ENCODE data around the gene SF3A1.

Gene SF3A1

GRCh38 chr22:30373331-30374325 lies 16.9 kb upstream of the SF3A1 start:
- no peak overlapping the region for H3K4me3 ChIP-seq (ENCODE audit: low read depth, low read length)
- in situ Hi-C loops (cut with HindIII; ENCODE audit: low sequenced_read_pairs) = no loop called here

GRCh38 chr22:30372915-30373314 lies 16.2 kb upstream of the SF3A1 start:
- no peak overlapping the region for H3K4me3 ChIP-seq (ENCODE audit: low read depth, low read length)
- in situ Hi-C loops (cut with HindIII; ENCODE audit: low sequenced_read_pairs) = no loop called here
- DNase-seq (ENCODE audit: low read depth) = no peak
- no peak for TF ChIP-seq CTCF (IDR thresholded peaks at IDR 0.05; ENCODE audit: low read depth, low read length, missing control alignments)

More at GRCh38 chr22:30373331-30374325, 16.9 kb upstream of the SF3A1 start:
- TF ChIP-seq CTCF (IDR thresholded peaks at IDR 0.05; ENCODE audit: low read depth, low read length, missing control alignments) = no peak
- no peak for DNase-seq (ENCODE audit: low read depth)

- in situ Hi-C loops (cut with HindIII; ENCODE audit: low sequenced_read_pairs) = no loop called here
- H3K4me3 ChIP-seq (ENCODE audit: low read depth, low read length) = no peak overlapping the region
- no peak for TF ChIP-seq CTCF (IDR thresholded peaks at IDR 0.05; ENCODE audit: low read depth, low read length, missing control alignments)
- no peak for DNase-seq (ENCODE audit: low read depth)
Observed at GRCh38 chr22:30371981-30372380, 15.3 kb upstream of the SF3A1 start.

- H3K4me3 ChIP-seq (ENCODE audit: low read depth, low read length) = no peak overlapping the region
- in situ Hi-C loops (cut with HindIII; ENCODE audit: low sequenced_read_pairs) = no loop called here
- no peak for TF ChIP-seq CTCF (IDR thresholded peaks at IDR 0.05; ENCODE audit: low read depth, low read length, missing control alignments)
- DNase-seq (ENCODE audit: low read depth) = no peak
Observed at GRCh38 chr22:30371321-30371720, 14.6 kb upstream of the SF3A1 start.

- TF ChIP-seq CTCF (IDR thresholded peaks at IDR 0.05; ENCODE audit: low read depth, low read length, missing control alignments) = no peak
- in situ Hi-C loops (cut with HindIII; ENCODE audit: low sequenced_read_pairs) = no loop called here
- no peak overlapping the region for H3K4me3 ChIP-seq (ENCODE audit: low read depth, low read length)
- DNase-seq (ENCODE audit: low read depth) = no peak
Observed at GRCh38 chr22:30370641-30371230, 14.0 kb upstream of the SF3A1 start.

- TF ChIP-seq CTCF (IDR thresholded peaks at IDR 0.05; ENCODE audit: low read depth, low read length, missing control alignments) = no peak
- no peak overlapping the region for H3K4me3 ChIP-seq (ENCODE audit: low read depth, low read length)
- in situ Hi-C loops (cut with HindIII; ENCODE audit: low sequenced_read_pairs) = no loop called here
- DNase-seq (ENCODE audit: low read depth) = no peak
Observed at GRCh38 chr22:30368420-30368819, 11.7 kb upstream of the SF3A1 start.
